NB4 (cell line): ENCODE data around the gene SLC35G6.
A peak's percentile ranks its signal among the peaks of the same experiment; 100 is the strongest.

Experiments used
- CTCF ChIP-seq: IDR thresholded peaks from one replicate; pipeline ENCODE4 v1.5.1; 2012; ENCODE audit warnings: low read depth, low read length
- POLR2A ChIP-seq: IDR thresholded peaks from 2 replicates; pipeline ENCODE4 v1.6.1; 2011; ENCODE audit warnings: mild to moderate bottlenecking; ENCODE audit not compliant: insufficient read length; ENCODE audit errors: extremely low read depth

GRCh38 chr17:7436556-7437368, 44.5 kb upstream of the SLC35G6 start:
- TF ChIP-seq POLR2A (no peak), CTCF (peak; percentile 56)
